HG02970 (cell line): ENCODE results near the gene SIRT2.
"Not testable (repeated sequence)": the region's sequence is repeated elsewhere in the genome, so short reads cannot be mapped to it uniquely, and the experiment has no call there.

Source experiments
- ATAC-seq: cut with Tn5 transposase; IDR thresholded peaks from one replicate; pipeline ENCODE4 v1.9.1; 2021; ENCODE audit warnings: mild to moderate bottlenecking, moderate library complexity, moderate number of reproducible peaks; ENCODE audit not compliant: unreplicated experiment, low FRiP score

Gene SIRT2

DNA sequence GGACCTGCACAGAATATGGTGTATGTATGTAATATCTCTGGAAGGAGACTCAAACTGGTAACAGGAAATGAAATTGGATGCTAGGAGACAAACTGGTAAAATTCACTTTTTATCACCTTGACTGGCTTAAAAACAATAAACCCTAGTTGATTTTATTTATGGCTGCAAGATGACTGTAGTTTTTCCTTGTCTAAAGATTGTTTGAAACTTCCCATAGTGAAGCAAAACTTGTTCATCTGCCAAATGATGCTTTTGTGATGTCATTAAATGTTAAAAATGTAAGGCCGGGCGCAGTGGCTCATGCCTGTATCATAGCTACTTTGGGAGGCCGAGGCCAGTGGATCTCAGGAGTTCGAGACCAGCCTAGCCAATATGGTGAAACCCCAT lies 65.3 kb downstream of the SIRT2 start:
- ATAC-seq, result no peak

DNA sequence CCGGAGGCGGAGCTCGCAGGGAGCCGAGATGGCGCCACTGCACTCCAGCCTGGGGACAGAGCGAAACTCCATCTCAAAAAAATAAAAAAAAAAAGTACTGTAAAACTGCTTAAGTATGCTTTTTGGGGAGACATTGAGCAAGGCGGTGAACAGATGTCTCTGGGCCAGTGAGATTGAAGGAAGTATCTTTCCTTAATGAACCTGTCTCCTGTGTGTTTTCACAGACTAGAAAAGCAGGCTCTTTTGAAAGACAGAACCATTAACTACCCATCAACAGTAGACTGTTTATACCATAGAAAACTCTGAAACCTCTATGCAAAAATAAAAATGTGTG lies 66.4 kb downstream of the SIRT2 start:
- ATAC-seq, result no peak

GRCh38 chr19:38831142-38831605 lies 68.2 kb downstream of the SIRT2 start:
- peak; percentile 24 for ATAC-seq

GRCh38 chr19:38830039-38830733 lies 69.2 kb downstream of the SIRT2 start:
- no peak for ATAC-seq

- not testable (repeated sequence) for ATAC-seq
Measured at GRCh38 chr19:38829203-38829602, 70.2 kb downstream of the SIRT2 start.
